22Rv1 (cell line): ENCODE results near the gene GFRA1.

Experiments used
- H3K27ac ChIP-seq: fragments of 450-650 bp; 2 replicates; pipeline ENCODE4 v1.5.1; 2017
- ZFX ChIP-seq: fragments of 450-650 bp; IDR thresholded peaks from 2 replicates; pipeline ENCODE4 v1.6.1; 2017; ENCODE audit warnings: antibody characterized with exemption, borderline replicate concordance
- TF ChIP-seq, protein P1 (sequence below): fragments of 450-650 bp; IDR thresholded peaks from 2 replicates; pipeline ENCODE4 v1.5.1; 2017; ENCODE audit warnings: mild to moderate bottlenecking

GFRA1 gene

DNA sequence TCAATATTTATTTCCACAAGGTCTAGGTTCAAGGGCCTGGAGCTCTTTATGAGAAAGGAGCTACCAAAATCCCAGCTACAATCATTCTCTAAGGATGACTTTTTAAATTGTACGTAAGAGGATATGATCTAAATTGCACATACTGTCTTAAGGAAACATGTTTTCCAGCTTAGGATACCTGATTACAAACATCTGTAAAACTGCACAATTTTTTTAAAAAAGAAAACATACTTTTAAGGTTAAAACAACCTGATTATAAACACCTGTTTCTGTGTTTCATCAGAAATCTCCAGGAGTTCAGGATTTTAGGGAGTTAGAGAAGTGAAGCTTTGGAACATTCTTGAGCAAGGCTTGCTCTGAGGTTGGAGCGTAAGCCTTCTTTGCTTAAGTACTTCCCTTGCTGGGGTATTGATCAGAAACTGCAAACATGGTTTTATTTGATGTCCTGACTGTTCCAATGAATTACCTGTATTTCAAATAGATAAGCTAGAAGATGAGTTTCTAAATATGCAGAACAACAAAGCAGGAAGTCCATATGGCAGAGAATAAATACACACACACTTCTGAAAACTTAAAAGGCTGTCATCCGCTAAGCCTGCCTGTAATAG lies 248.6 kb downstream of the GFRA1 start:
- TF ChIP-seq, protein P1, sequence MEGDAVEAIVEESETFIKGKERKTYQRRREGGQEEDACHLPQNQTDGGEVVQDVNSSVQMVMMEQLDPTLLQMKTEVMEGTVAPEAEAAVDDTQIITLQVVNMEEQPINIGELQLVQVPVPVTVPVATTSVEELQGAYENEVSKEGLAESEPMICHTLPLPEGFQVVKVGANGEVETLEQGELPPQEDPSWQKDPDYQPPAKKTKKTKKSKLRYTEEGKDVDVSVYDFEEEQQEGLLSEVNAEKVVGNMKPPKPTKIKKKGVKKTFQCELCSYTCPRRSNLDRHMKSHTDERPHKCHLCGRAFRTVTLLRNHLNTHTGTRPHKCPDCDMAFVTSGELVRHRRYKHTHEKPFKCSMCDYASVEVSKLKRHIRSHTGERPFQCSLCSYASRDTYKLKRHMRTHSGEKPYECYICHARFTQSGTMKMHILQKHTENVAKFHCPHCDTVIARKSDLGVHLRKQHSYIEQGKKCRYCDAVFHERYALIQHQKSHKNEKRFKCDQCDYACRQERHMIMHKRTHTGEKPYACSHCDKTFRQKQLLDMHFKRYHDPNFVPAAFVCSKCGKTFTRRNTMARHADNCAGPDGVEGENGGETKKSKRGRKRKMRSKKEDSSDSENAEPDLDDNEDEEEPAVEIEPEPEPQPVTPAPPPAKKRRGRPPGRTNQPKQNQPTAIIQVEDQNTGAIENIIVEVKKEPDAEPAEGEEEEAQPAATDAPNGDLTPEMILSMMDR: no peak
- no peak for TF ChIP-seq ZFX
- H3K27ac ChIP-seq: no peak overlapping the region

DNA sequence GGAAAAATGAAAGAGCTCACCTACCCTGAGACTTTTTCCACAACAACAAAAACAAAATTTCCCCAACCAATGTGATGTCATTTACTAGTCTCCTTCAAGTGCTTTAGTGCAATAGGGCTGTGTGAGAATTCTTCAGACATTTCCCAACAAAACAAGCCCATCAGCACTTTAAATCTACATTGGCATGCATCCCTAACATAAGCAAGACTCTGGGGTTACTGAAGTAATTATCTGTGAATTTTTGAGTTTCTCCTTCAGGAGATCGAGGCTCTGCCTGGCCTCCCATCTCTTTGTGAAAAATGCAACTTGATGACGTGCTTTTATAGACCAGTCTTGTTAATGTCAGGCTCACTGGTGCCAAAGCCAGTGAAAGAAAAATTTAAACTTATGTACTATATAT lies 255.6 kb downstream of the GFRA1 start:
- no peak for TF ChIP-seq ZFX
- TF ChIP-seq, protein P1: no peak
- H3K27ac ChIP-seq: no peak overlapping the region

DNA sequence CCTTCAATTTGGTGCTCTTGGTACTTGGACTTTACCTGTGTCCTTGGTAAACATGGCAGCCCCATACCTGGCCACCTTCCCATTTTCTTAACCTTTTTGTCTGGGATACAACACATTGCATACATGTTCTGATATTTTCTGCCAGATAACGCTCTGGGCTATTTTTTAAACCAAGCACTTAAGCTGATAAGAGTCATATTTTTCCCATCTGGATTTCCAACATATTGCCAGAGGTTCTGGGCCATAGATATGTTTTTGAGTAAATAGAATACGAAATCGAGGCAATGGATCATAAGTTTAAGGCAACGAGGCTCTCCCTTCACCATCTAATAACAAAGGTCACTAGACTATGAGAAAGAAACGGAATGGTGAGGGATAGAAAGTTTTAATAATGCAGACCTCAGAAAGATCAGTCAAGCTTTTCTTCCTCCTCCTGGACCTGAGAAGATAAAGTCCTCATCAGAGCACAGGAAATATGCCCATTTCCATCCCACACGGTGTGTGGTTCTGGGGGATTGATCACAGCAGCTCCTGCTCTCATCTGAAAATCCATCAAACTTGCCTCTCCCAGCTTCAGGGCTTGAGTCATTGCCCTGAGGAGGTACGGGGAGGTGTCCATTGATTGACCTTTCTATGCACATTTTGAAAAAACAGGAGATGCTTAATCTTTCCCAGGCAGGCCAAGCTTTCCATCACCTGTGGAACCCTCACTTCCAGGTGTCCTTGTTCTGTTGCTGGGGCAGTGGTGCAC lies 257.2 kb downstream of the GFRA1 start:
- no peak overlapping the region for H3K27ac ChIP-seq
- TF ChIP-seq ZFX: no peak
- TF ChIP-seq, protein P1: no peak

DNA sequence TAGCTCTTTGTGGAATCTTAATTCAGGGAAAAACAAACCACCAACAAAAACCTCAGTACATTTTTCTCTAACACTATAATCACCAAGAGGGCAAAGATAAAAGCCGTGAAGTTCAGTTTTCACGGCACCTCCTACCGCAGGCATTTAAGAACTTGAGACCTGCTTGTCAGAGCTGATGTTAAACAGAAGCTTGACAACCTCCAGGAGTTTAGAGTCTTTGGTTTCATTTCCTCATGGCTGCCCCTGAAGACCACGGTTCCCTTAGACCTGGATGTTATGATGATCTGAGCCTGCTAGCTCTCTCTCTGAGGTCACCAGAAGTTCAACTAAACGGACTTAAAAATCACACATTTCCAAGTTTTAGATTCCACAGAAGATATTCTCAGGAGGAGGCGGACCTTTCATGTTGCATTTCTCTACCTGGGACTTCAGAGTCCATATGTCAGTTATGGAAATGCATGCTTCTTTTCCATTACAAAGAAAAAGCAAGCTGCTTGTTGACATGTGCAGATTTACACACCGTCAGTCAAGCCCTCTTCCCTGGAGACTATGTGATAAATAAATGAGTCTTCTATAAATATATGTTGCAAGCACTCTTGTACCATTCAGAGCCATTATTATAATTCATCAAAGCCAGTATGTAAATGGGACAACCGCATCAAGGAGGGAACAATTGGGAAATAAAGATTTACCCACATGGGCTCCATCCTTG lies 258.0 kb downstream of the GFRA1 start:
- TF ChIP-seq, protein P1: no peak
- TF ChIP-seq ZFX: no peak
- no peak overlapping the region for H3K27ac ChIP-seq

DNA sequence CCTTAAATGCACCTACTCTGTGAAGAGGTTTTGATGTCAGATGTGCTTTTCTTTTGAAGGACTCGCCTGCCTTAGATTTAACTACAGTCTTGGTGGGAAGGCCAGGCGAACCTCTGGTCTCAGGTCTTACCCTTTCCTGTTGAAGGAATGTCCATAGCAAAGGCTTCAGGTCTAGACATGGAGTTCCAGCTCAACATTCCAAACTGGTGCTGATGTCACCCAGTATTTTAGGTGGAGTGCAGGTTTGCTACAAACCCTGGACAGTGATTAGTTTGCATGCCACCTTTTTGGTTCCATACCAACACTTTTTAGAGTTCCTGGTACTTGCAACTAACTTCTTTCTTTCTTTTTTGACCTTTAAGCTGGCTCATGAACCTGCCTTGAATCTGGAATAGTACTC lies 258.7 kb downstream of the GFRA1 start:
- TF ChIP-seq ZFX: no peak
- TF ChIP-seq, protein P1: no peak
- no peak overlapping the region for H3K27ac ChIP-seq

DNA sequence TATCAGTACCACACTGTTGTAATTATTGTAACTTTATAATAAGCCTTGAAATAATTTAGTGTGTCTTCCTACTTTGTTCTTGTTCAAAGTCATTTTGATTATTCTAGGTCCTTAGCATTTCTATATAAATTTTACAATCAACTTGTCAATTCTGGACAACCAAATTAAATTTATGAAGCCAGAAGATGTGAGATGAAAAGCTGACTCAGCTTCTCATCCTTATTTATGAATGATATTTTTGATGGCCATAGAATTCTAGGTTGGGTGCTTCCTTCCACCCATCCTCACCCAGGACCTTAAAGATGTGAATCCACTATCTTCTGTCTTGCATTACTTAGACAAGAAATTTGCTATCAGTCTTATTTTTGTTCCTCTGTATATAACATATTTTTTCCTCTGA lies 261.1 kb downstream of the GFRA1 start:
- no peak for TF ChIP-seq ZFX
- TF ChIP-seq, protein P1: no peak
- no peak overlapping the region for H3K27ac ChIP-seq

DNA sequence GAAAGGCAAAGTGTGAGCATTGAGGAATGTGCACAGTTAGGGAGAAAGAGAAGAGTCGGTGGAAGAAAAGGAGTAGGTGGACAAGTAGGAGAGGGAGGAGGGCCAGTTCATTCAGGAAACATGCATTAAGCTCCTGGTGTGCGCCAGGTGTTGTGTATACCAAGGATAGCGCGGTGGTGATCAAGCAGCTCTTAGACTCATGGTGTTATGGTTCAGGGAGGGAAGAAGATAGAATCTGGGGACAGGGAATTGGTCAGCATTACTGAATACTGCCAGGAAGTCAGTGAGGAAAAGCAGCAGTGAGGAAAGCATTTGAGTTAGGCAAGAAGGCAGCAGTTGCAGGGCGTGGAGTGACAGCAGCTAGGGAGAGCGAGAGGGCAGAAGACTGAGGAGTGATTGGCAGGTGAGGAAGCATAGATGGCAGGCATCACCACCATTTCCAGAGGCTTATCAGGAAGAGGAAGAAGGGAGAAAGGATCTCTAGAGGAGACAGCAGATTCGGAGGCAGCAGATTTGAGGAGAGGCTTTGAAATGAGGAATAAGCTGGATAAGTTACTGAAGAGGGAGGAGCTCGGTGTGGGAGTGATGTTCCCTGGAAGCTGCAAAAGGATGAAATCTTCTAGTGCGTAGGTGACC lies 265.6 kb downstream of the GFRA1 start:
- H3K27ac ChIP-seq: no peak overlapping the region
- TF ChIP-seq ZFX: no peak
- TF ChIP-seq, protein P1: no peak
